Measurements from ENCODE around the gene TEKTIP1.

Gene TEKTIP1

DNA sequence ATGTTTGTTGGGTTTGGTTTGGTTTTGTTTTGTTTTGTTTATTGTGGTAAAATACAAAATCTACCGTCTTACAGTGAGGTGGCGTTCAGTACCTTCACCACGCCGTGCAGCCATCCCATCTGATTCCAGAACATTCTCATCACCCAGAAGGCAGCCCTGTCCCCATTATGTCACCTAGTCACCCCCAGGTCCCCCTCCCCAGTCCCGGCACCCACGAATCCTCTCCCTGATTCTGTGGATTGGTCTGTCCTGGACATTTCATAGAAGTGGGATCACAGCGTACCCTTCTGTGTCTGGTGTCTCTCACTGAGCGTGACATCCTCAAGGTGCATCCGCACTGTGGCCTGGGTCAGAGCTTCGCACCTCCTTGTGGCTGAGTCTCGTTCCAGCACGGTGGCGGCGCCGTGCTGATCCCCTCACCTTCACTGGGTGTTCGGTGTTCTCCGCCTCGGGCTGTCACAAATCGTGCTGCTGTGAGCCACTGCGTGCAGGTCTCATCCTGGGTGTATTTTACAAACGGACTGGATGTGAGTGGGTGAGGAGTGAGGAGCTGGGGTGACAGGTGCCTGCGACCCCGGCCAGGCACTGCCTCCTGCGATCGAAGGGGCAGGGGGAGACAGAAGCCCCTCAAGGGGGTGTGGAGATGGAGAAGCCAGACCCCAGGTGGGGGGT is 580 bp upstream of the TEKTIP1 start:
- DNase-seq = no peak

- no peak for DNase-seq
Observed at GRCh38 chr19:3539756-3540118, 763 bp downstream of the TEKTIP1 start.

DNA sequence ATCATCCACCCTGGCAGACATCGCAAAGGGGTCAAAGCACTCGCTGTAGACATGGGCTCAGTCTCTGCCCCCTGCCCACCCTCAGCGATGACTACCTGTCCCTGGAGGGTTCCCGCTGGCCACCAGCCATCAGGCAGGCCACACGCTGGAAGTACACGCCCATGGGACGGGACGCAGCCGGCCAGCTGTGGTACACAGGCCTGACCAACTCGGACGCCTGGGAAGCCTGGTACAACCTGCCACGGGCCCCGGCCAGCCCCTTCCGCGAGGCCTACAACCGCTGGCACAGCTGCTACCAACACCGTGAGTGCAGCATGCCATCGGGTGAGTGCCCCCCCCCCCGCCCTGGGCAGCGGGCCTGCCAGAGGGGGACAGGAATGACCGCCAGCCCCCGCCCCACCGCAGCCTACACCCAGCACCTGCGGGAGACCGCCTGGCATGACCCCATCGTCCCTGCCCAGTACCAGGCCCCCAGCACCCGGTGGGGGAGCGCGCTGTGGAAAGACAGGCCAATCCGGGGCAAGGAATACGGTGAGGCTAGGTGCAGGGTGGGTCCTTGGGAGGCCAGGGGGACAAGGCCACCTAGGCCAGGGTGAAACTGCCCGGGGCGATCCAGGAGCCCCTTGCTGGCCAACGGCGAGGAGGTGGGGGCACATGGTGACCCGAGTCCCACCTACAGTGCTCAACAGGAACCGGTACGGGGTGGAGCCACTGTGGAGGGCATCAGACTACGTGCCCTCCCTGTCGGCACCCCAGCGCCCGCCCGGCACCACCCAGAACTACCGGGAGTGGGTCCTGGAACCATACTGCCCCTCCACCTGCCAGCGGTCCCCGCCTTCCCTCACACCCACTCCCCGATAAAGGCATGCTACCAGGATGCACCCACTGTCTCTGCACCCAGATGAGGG is 4.4 kb downstream of the TEKTIP1 start:
- no peak for DNase-seq

- no peak for DNase-seq
Observed at GRCh38 chr19:3544058-3544376, 5.0 kb downstream of the TEKTIP1 start.

DNA sequence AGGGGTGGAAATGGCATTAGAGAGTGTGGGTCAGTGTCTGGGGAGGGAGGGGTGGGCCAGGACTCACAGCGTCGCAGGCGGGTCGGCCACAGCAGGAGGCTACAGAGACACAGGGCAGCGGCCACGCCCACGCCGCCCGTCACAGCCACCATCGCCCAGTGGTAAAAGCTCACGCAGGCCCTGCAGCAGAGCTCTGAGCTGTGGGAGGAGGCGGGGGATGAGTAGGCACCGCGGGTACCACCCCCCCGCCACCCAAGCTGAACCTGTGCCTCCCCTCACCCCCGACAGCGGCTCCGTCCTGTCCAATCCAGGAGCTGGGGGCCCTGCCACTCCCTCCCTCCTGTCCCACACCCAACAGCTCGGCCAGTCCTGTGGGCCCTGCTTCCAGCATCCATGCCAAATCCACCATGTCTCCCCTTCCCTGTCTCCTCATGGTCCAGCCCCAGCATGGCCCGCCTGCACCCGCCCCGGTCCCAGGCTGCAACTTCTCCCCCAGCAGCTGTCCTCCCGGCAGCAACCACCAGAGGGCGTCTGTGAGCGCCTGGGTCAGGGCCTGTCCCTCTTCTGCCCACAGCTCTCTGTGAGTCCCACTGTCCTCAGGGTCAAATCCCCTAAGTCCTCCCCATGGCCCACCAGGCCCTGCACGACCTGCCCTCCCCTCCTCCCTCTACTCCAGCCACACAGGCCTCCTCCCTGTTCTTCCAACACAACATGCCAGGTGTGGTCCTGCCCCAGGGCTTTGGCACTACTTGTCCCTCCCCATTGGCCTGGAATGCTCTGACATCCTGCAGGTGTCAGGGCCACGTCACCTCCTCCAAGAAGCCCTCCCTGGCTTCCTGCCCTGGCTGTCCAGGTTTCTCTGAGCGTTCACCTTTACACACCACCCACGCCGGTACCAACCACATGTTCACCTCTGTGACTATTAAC is 6.0 kb downstream of the TEKTIP1 start:
- peak; percentile 78 for DNase-seq

- no peak for DNase-seq
Observed at GRCh38 chr19:3545669-3546034, 6.7 kb downstream of the TEKTIP1 start.

DNA sequence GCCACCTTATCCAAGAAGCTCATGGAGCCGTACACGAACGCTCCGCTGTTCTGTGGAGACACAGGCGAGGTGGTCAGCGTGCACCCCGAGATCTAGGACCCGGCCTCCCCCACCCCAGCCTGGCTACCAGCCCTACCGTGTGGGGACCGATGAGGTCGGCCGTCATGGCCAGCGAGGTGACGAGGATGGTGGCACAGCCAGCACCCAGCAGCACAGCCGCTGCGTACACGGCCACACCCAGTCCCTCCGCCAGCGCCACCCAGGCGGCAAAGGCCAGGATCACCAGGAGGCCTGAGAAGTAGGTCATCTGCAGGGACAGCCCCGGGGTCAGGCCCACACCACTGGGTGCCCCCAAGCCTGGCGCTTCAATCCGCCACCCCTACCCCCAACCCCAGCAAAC is 7.1 kb downstream of the TEKTIP1 start:
- no peak for DNase-seq

- peak; percentile 41 for DNase-seq
Observed at GRCh38 chr19:3547301-3547731, 8.3 kb downstream of the TEKTIP1 start.

DNA sequence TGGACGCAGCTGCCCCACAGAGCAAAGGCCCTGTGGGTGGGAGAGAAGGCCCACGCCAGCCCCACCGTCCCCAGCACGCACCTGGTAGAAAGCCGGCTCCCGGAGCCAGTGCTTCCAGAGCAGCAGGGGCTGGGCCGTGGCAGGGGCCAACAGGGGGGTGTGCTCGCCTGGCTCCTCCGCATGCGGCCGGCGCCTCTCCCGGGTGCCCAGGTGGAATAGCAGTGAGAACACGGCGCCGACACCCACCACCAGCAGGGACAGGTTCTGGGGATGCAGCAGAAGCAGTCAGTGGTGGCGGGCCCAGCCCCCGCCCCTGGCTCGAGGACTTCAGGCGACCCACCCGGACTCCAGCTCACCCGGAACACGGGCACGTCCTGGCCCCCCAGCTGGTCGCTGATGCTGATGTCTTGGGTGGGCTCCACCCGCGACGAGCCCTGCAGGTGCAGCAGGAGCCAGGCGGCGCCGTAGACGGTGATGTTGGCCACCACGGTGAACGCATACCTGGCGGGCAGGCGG is 8.9 kb downstream of the TEKTIP1 start:
- DNase-seq = no peak

GRCh38 chr19:3548606-3549005 is 9.6 kb downstream of the TEKTIP1 start:
- no peak for DNase-seq

GRCh38 chr19:3549816-3550215 is 10.8 kb downstream of the TEKTIP1 start:
- no peak for DNase-seq

DNA sequence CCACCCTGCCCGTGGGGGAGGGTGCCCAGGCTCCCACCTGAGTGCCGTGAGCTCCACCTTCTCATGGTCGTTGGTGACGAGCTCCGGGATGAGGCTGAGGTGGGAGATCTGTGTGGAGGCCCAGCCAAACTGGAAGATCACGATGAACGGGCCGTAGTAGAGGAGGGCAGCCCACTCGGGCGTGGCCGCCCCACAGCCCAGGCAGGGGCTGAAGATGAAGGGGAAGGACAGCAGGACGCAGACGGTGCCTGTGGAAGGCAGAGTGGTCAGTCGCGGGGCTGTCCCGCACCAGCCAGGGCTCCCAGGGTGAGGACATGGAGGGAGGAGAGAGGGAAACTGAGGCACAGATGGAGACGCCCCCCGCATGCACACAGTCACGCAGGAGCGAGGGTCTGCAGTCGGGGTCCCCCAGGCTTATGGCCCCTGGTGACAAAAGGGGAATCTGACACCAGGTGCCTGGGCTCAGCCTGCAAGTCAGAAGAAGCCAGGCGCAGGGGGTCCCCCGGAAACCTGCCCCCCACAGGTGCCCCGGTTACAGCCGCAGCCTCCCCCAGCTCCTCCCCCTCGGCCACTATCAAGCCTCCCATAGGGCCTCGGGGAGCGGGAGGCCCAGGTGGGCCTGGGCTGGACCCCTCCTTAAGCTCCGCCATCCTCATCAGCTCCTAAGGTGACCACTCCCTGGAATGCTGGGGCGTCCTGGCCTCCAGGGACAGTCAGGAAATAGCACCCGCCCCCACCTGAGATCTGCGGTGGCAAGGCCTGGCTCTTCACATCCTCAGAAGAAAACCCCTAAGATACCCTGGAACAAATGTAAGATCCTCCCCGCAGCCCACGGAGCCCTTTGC is 12.2 kb downstream of the TEKTIP1 start:
- DNase-seq = no peak

- DNase-seq = no peak
Observed at GRCh38 chr19:3551792-3552095, 12.8 kb downstream of the TEKTIP1 start.

DNA sequence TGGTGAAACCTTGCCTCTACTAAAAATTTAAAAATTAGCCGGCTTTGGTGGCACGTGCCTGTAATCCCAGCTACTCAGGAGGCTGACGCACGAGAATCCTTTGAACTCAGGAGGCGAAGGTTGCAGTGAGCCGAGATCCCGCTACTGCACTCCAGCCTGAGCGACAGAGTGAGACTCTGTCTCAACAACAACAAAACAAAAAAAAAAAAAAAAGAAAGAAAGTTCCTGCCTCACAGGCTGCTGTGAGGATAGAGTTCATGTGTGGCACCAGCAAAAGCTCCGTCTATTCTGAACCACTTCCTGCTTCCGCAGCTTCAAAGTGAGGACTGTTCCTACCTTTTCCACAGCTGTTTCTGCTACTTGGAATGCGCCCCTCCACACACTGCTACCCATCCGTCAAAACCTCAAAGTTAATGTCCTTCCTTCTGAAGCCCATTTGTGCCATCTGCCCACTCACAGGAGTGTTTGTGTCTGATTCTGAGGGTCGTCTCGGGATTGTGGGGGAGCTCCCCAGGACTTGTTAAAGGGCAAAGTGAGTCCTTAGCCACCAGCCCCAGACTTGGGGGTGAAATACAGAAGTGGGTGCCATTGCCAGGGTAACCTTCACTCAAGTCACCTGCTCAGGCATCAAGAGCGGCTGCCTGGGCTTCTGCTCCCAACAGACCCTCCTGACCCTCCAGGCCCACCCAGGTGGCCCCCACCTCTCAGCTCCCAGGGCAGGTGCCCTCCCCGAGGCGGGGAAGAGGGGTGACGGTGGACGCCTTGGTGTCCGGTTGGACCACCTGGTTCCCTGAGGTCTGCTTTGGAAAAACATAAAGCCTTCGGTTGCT is 15.5 kb downstream of the TEKTIP1 start:
- peak; percentile 70 for DNase-seq

GRCh38 chr19:3555653-3556422 is 16.9 kb downstream of the TEKTIP1 start:
- no peak for DNase-seq

- no peak for DNase-seq
Observed at GRCh38 chr19:3556423-3556977, 17.5 kb downstream of the TEKTIP1 start.

DNA sequence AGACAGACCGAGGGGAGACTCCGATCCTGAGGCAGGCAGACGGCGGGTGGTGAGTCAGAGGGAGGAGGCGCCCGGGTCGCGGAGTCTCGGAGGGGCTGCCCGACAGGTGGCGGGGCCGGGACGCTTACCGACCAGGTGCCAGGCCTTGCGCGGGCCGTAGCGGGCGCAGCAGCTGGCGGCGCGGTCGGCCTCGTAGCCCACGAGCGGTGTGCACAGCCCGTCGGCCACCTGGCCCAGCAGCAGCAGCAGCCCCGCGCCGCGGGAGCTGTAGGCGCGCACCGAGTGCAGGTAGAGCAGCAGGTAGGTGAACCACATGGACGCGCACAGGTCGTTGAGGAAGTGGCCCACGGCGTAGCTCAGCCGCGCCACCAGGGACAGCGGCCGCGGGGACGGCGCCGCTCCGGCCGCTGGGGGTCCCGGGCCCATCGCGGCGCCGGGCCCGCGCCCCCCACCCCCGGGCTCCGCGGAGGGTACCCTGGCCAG is 18.0 kb downstream of the TEKTIP1 start:
- peak; percentile 58 for DNase-seq

DNA sequence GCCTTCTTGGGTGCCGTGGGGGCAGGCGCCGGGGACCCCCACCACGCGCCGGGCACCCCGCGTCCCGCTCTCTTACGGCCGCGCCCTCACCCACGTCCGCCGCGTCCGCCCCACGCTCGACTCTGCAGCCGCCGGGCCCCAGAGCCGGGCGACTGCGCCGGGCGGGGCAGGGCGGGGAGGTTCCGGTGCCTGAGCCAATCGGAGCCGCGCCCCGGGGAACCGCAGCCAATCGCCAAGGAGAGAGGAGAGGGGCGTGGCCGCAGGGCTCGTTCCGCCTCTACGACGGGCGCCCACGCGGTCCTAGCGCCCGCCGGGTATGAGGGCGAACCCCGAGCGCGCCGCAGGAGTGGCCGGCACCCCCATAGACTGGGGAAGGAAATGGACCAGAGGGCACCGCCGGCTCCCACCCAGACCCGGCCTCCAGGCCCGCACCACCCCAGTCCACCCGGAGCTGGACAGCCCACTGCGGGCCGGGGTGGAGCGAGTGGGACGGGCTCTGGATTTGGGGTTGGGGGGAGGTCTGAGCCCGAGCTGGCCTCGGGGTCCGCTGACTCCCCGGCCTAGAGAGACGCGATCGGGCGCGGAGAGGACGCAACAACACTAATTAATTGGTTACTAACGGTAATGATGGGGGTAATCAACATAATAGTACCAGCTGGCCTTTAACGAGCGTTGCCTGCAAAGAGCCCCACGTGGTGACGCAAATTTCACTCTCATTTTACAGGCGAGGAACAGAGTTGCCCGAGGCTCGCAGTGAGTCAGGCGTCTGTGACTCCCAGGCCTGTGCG is 18.7 kb downstream of the TEKTIP1 start, which contains the start of gene MFSD12:
MFSD12 (minus strand) TSS at position 126 of the 788 bp plus-strand sequence. CDS start 183 bp downstream, outside the sequence.
- peak; percentile 96 for DNase-seq

Data from CD4-positive, alpha-beta T cell treated with Interleukin-12 subunit alpha and Interleukin-12 subunit beta, for 1 hour (primary cell).